Liver (tissue), 3 donors: ENCODE measurements around the gene SRPX2.

Source experiments
- ATF3 ChIP-seq: IDR thresholded peaks from 2 replicates; pipeline ENCODE4 v1.6.1; 2016; ENCODE audit warnings: antibody characterized with exemption
- CTCF ChIP-seq: fragments of 150-350 bp; IDR thresholded peaks from 2 replicates; pipeline ENCODE4 v1.5.1; 2017; ENCODE audit warnings: improper control_type of control experiment, low read depth, low read length; ENCODE audit not compliant: missing input control
- EGR1 ChIP-seq, 2 donors: IDR thresholded peaks; 2 replicates each; pipeline ENCODE4 v1.6.1; 2016 to 2018; ENCODE audit warnings: antibody characterized with exemption in 2 of 2, low read depth in 2 of 2
- HNF4G ChIP-seq: IDR thresholded peaks from 2 replicates; pipeline ENCODE4 v1.6.1; 2016; ENCODE audit warnings: antibody characterized with exemption
- JUND ChIP-seq, 2 donors: IDR thresholded peaks; 2 replicates each; pipeline ENCODE4 v1.6.1; 2016; ENCODE audit warnings: antibody characterized with exemption in 2 of 2
- MAX ChIP-seq: IDR thresholded peaks from 2 replicates; pipeline ENCODE4 v1.6.1; 2016; ENCODE audit warnings: antibody characterized with exemption
- RAD21 ChIP-seq, 2 donors: IDR thresholded peaks; 2 replicates each; pipeline ENCODE4 v1.6.1; 2016; ENCODE audit warnings: antibody characterized with exemption in 2 of 2, mild to moderate bottlenecking in 2 of 2
- SP1 ChIP-seq: IDR thresholded peaks from 2 replicates; pipeline ENCODE4 v1.6.1; 2018; ENCODE audit warnings: antibody characterized with exemption, mild to moderate bottlenecking
- TAF1 ChIP-seq: conservative IDR thresholded peaks from 2 replicates; pipeline ENCODE4 v1.6.1; 2016; ENCODE audit warnings: antibody characterized with exemption, mild to moderate bottlenecking
- YY1 ChIP-seq: IDR thresholded peaks from 2 replicates; pipeline ENCODE4 v1.6.1; 2016; ENCODE audit warnings: antibody characterized with exemption, mild to moderate bottlenecking
- ZBTB33 ChIP-seq: IDR thresholded peaks from 2 replicates; pipeline ENCODE4 v1.6.1; 2016; ENCODE audit warnings: antibody characterized with exemption
- donor health status: healthy.
- donor health status: healthy.

GRCh38 chrX:100698551-100698950, 54.6 kb downstream of the SRPX2 start:
- TF ChIP-seq RAD21 (IDR thresholded peaks at IDR 0.05): no peak
- TF ChIP-seq YY1: no peak
- TF ChIP-seq CTCF: no peak
- no peak for TF ChIP-seq EGR1 (IDR thresholded peaks at IDR 0.05; ENCODE audit: low read depth in 2 of 2)
- TF ChIP-seq ZBTB33: no peak
- TF ChIP-seq ATF3: no peak
- TF ChIP-seq TAF1: no peak
- TF ChIP-seq MAX: no peak
- TF ChIP-seq SP1: no peak
- no peak for TF ChIP-seq JUND (IDR thresholded peaks at IDR 0.05)
- no peak for TF ChIP-seq HNF4G
